Activated CD4-positive, alpha-beta T cell treated with anti-CD3 and anti-CD28 coated beads, Interleukin-2, amount 10 ng/mL, durations not matched to agents 24 days and 14 days (primary cell): ENCODE data around the gene ACCSL. TPM values are rescaled to one million over a fixed set of nuclear protein-coding genes. Genes with fewer than 3 reads are reported as not detected.

Source experiments
- DNase-seq: peaks from one replicate; pipeline ENCODE4 v3.0.0; 2022
- H3K27ac Mint-ChIP-seq: one replicate; pipeline ENCODE4 v1.8.0; 2022; ENCODE audit warnings: mild to moderate bottlenecking, mixed read lengths
- H3K27me3 Mint-ChIP-seq: one replicate; pipeline ENCODE4 v1.8.0; 2022; ENCODE audit warnings: mixed read lengths
- H3K36me3 Mint-ChIP-seq: one replicate; pipeline ENCODE4 v1.8.0; 2022; ENCODE audit warnings: low read depth, mild to moderate bottlenecking, mixed read lengths
- H3K4me1 Mint-ChIP-seq: one replicate; pipeline ENCODE4 v1.8.0; 2021; ENCODE audit warnings: mixed read lengths
- H3K4me3 Mint-ChIP-seq: one replicate; pipeline ENCODE4 v1.8.0; 2022; ENCODE audit warnings: mild to moderate bottlenecking, moderate library complexity, mixed read lengths
- H3K9me3 Mint-ChIP-seq: one replicate; pipeline ENCODE4 v1.8.0; 2021; ENCODE audit warnings: mixed read lengths
- intact Hi-C: fragments of 100-400 bp; cut with micrococcal nuclease; formaldehyde crosslinking; loops from one replicate; pipeline ENCODE4 v1.15.1; 2023
- total RNA-seq: library from RNA; stranded (reverse); gene quantifications from 2 replicates; pipeline ENCODE4 v1.2.3, GENCODE V29; 2022

ACCSL gene
- total RNA-seq, 1 donor from 2014 or later: not detected

DNA sequence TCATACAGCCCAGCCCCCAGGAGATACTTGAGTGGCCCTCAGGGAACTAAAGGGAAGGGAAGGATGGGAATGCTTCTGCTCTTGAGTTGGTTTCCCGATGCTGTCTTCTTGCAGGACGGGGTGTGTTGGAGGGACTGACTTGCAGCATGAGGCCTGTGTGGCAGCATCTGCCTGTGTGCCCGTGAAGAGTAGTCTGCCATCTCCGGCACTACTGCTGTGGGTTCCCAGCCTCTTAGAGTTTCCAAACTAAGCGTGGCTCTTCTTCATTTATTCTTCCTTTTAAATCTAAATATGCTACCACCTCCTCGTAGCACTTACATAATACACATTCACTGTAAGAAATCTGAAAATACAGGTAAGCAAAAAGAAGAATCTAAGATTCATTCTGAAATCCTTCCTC is 60.5 kb downstream of the ACCSL start:
- Mint-ChIP-seq H3K4me1 (peaks cover 14% of the 10 kb centered on the region), H3K27ac (no peak overlapping the region), H3K27me3 (no peaks in the 10 kb centered on the region), H3K4me3 (no peak overlapping the region), H3K9me3 (no peaks in the 10 kb centered on the region), H3K36me3 (peaks cover 22% of the 10 kb centered on the region)
- DNase-seq: no peak
- intact Hi-C loops: no loop called here

Other genes starting within 250 kb of the ACCSL start
- gene ALKBH3, start 167.2 kb upstream of the ACCSL start, total RNA-seq: 38.3 and 41.4 TPM in 2 replicates
- gene C11orf96, start 105.3 kb upstream of the ACCSL start, total RNA-seq: 3.1 and 3.5 TPM in 2 replicates
- 19.7 and 21.7 TPM in 2 replicates for gene ACCS, start 18.3 kb downstream of the ACCSL start, total RNA-seq
- 31.0 and 35.1 TPM in 2 replicates for gene EXT2, start 47.7 kb downstream of the ACCSL start, total RNA-seq